GM19452 (cell line): ENCODE results near the gene FAM110C.

Experiments
- ATAC-seq: cut with Tn5 transposase; IDR thresholded peaks from one replicate; pipeline ENCODE4 v1.9.1; 2021; ENCODE audit not compliant: unreplicated experiment

FAM110C gene

DNA sequence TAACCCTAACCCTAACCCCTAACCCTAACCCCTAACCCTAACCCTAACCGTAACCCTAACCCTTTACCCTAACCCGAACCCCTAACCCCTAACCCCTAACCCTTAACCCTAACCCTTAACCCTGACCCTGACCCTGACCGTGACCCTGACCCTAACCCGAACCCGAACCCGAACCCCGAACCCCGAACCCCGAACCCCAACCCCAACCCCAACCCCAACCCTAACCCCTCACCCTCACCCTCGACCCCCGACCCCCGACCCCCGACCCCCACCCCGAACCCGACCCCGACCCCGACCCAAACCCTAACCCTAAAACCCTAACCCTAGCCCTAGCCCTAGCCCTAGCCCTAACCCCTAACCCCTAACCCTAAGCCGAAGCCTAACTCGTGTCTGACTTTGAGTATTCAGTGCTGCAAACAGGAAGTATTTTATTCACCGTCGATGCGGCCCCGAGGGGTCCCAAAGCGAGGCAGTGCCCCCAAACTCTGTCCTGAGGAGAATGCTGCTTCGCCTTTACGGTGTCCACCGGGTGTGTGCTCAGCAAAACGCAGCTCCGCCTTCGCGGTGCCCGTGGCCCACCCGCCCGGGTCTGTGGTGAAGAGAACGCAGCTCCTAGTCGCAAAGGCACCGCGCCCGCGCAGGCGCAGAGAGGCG is 36.0 kb downstream of the FAM110C start:
- no peak for ATAC-seq
